Measurements from ENCODE around the gene CDKN1B.

DNA sequence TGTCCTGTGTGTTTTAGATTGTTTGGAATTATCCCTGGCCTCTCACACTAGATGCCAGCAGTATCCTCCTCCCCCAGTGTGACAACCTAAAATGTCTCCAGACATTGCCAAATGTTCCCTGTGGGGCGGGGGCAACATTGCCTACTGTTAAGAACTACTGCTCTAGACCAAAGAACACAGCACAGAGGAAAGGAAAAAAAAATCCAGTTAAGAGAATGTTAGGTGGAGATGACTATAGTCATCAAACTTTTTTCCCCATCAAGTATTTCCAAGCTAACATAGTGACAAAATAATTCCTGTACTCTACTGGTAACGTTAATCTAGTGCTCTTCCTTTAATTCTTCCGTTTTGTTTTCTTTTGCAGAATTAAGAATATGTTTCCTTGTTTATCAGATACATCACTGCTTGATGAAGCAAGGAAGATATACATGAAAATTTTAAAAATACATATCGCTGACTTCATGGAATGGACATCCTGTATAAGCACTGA lies 3.5 kb downstream of the CDKN1B start:
- TF ChIP-seq EZH2 (conservative IDR thresholded peaks at IDR 0.05; ENCODE audit: low read depth, low read length): no peak
- TF ChIP-seq, protein P1, sequence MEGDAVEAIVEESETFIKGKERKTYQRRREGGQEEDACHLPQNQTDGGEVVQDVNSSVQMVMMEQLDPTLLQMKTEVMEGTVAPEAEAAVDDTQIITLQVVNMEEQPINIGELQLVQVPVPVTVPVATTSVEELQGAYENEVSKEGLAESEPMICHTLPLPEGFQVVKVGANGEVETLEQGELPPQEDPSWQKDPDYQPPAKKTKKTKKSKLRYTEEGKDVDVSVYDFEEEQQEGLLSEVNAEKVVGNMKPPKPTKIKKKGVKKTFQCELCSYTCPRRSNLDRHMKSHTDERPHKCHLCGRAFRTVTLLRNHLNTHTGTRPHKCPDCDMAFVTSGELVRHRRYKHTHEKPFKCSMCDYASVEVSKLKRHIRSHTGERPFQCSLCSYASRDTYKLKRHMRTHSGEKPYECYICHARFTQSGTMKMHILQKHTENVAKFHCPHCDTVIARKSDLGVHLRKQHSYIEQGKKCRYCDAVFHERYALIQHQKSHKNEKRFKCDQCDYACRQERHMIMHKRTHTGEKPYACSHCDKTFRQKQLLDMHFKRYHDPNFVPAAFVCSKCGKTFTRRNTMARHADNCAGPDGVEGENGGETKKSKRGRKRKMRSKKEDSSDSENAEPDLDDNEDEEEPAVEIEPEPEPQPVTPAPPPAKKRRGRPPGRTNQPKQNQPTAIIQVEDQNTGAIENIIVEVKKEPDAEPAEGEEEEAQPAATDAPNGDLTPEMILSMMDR (CRISPR knock-in tag; IDR thresholded peaks at IDR 0.05): no peak
- TF ChIP-seq, protein P2, sequence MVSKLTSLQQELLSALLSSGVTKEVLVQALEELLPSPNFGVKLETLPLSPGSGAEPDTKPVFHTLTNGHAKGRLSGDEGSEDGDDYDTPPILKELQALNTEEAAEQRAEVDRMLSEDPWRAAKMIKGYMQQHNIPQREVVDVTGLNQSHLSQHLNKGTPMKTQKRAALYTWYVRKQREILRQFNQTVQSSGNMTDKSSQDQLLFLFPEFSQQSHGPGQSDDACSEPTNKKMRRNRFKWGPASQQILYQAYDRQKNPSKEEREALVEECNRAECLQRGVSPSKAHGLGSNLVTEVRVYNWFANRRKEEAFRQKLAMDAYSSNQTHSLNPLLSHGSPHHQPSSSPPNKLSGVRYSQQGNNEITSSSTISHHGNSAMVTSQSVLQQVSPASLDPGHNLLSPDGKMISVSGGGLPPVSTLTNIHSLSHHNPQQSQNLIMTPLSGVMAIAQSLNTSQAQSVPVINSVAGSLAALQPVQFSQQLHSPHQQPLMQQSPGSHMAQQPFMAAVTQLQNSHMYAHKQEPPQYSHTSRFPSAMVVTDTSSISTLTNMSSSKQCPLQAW (CRISPR knock-in tag; IDR thresholded peaks at IDR 0.05): no peak
- TF ChIP-seq CEBPB (IDR thresholded peaks at IDR 0.05; ENCODE audit: borderline replicate concordance, low read depth, low read length): no peak
- no peak for TF ChIP-seq JUND (CRISPR knock-in tag; IDR thresholded peaks at IDR 0.05)
